ENCODE results near the gene RNF10. TPM values are rescaled to one million over a fixed set of nuclear protein-coding genes. Genes with fewer than 3 reads are reported as not detected.

The RNF10 gene
- total and polyA plus RNA-seq, 2 of the 4 experiments (the other 2 are of a cell fraction), result 44.4 to 95.0 TPM

- no peak overlapping the region for H2AFZ ChIP-seq (replicated peaks; ENCODE audit: low read length, poor library complexity)
- no peak overlapping the region for H3K9ac ChIP-seq (ENCODE audit: low read depth, low read length)
- no CpG with 5 or more reads among the region's 2 CpGs for WGBS, 2 experiments (ENCODE audit: extremely low coverage in 2 of 2, insufficient read length in 1 of 2)
- dilution Hi-C loops (cut with HindIII; ENCODE audit: low sequenced_read_pairs, unreplicated experiment), result no loop called here
- no peak overlapping the region for H2AK5ac ChIP-seq (ENCODE audit: low read depth, low read length)
- no peak overlapping the region for H2BK15ac ChIP-seq (ENCODE audit: low read depth, low read length)
- no peak overlapping the region for H3K18ac ChIP-seq (ENCODE audit: low read depth, low read length)
- no peaks in the 10 kb centered on the region for H4K20me1 ChIP-seq (ENCODE audit: insufficient read depth, low read length)
- no TSS peak for BruUV-seq (replicated peaks)
- H2BK5ac ChIP-seq (ENCODE audit: low read depth, low read length, poor library complexity, severe bottlenecking), result no peak overlapping the region
- no peak overlapping the region for H4K91ac ChIP-seq (ENCODE audit: insufficient read depth, low read depth, low read length)
- H3K36me3 ChIP-seq (ENCODE audit: control insufficient read depth, insufficient read depth, low read length), result no peaks in the 10 kb centered on the region
- H4K5ac ChIP-seq (ENCODE audit: low read depth, low read length), result no peak overlapping the region
- H3K4me1 ChIP-seq (ENCODE audit: control insufficient read depth, insufficient read depth, low read length), result no peaks in the 10 kb centered on the region
- no peak overlapping the region for H3K27ac ChIP-seq (ENCODE audit: insufficient read depth, low read length)
- in situ Hi-C loops (cut with MboI; ENCODE audit: low sequenced_read_pairs), result no loop called here
- no peaks in the 10 kb centered on the region for H3K9me3 ChIP-seq (ENCODE audit: control insufficient read depth, insufficient read depth, low read length)
- no peak overlapping the region for H2BK120ac ChIP-seq (ENCODE audit: low read depth, low read length)
- H3K56ac ChIP-seq (ENCODE audit: extremely low read depth, insufficient read depth, low read length), result no peak overlapping the region
- no peak overlapping the region for H2BK20ac ChIP-seq (ENCODE audit: low read depth, low read length)
- no peak overlapping the region for H3K23ac ChIP-seq (ENCODE audit: low read depth, low read length)
- H3K9me1 ChIP-seq (ENCODE audit: insufficient read depth, low read length), result no peaks in the 10 kb centered on the region
- no peak for ATAC-seq (ENCODE audit: low read depth)
- H4K8ac ChIP-seq (ENCODE audit: low read depth in 2 of 2, low read length in 2 of 2), result no peak overlapping the region
- no peak overlapping the region for H2AK9ac ChIP-seq (replicated peaks; ENCODE audit: low read depth, low read length, poor library complexity)
- no peak overlapping the region for H3K4me3 ChIP-seq (ENCODE audit: insufficient read depth, low read depth, low read length)
- intact Hi-C loops (cut with micrococcal nuclease), result no loop called here
- no peak overlapping the region for H3K4me2 ChIP-seq (ENCODE audit: low read depth, low read length)
- no peak for DNase-seq
- no peak for TF ChIP-seq BHLHE40 (IDR thresholded peaks at IDR 0.05; ENCODE audit: low read depth, low read length)
- TF ChIP-seq FOS (IDR thresholded peaks at IDR 0.05; ENCODE audit: low read depth, low read length), result no peak
- TF ChIP-seq, protein P1, sequence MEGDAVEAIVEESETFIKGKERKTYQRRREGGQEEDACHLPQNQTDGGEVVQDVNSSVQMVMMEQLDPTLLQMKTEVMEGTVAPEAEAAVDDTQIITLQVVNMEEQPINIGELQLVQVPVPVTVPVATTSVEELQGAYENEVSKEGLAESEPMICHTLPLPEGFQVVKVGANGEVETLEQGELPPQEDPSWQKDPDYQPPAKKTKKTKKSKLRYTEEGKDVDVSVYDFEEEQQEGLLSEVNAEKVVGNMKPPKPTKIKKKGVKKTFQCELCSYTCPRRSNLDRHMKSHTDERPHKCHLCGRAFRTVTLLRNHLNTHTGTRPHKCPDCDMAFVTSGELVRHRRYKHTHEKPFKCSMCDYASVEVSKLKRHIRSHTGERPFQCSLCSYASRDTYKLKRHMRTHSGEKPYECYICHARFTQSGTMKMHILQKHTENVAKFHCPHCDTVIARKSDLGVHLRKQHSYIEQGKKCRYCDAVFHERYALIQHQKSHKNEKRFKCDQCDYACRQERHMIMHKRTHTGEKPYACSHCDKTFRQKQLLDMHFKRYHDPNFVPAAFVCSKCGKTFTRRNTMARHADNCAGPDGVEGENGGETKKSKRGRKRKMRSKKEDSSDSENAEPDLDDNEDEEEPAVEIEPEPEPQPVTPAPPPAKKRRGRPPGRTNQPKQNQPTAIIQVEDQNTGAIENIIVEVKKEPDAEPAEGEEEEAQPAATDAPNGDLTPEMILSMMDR (conservative IDR thresholded peaks at IDR 0.05; ENCODE audit: low read depth, low read length), result no peak
- TF ChIP-seq RFX5 (IDR thresholded peaks at IDR 0.05; ENCODE audit: low read depth, low read length), result no peak
- no peak for TF ChIP-seq MXI1 (IDR thresholded peaks at IDR 0.05; ENCODE audit: borderline replicate concordance, low read depth, low read length)
- TF ChIP-seq RCOR1 (IDR thresholded peaks at IDR 0.05; ENCODE audit: insufficient replicate concordance, low read length), result no peak
- TF ChIP-seq RAD21 (IDR thresholded peaks at IDR 0.05; ENCODE audit: low read length), result no peak
- no peak for TF ChIP-seq MAFK (IDR thresholded peaks at IDR 0.05; ENCODE audit: low read depth, low read length)
- no peak for TF ChIP-seq SMC3 (IDR thresholded peaks at IDR 0.05; ENCODE audit: low read depth, low read length)
- TF ChIP-seq, protein P2, sequence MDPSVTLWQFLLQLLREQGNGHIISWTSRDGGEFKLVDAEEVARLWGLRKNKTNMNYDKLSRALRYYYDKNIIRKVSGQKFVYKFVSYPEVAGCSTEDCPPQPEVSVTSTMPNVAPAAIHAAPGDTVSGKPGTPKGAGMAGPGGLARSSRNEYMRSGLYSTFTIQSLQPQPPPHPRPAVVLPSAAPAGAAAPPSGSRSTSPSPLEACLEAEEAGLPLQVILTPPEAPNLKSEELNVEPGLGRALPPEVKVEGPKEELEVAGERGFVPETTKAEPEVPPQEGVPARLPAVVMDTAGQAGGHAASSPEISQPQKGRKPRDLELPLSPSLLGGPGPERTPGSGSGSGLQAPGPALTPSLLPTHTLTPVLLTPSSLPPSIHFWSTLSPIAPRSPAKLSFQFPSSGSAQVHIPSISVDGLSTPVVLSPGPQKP (IDR thresholded peaks at IDR 0.05; ENCODE audit: borderline replicate concordance, low read depth, low read length), result no peak
- TF ChIP-seq CEBPB (IDR thresholded peaks at IDR 0.05; ENCODE audit: low read depth, low read length), result no peak
- no peak for TF ChIP-seq NFE2L2 (IDR thresholded peaks at IDR 0.05; ENCODE audit: low read depth, low read length)
- TF ChIP-seq CHD1 (IDR thresholded peaks at IDR 0.05; ENCODE audit: low read depth, low read length), result no peak
- no peak for TF ChIP-seq POLR2A (IDR thresholded peaks at IDR 0.05; ENCODE audit: low read depth, low read length)
- POLR2A ChIA-PET (ENCODE audit: unreplicated experiment), result no interaction called here
- H3K4ac ChIP-seq (ENCODE audit: low read depth, low read length), result no peak overlapping the region
- peaks cover 0 to 1% of the 10 kb centered on the region in 2 experiments; a peak in 1 of 4 replicates for H3K79me1 ChIP-seq (ENCODE audit: low read depth in 1 of 2, low read length in 2 of 2)
- no peak overlapping the region for H3K14ac ChIP-seq (replicated peaks; ENCODE audit: low read depth, low read length)
- peaks cover 35% of the 10 kb centered on the region for H3K27me3 ChIP-seq (ENCODE audit: control insufficient read depth, insufficient read depth, low read length)
- CTCF ChIA-PET, result no interaction called here
Measured at GRCh38 chr12:120586860-120587259, 52.7 kb downstream of the RNF10 start.

Measured in IMR-90 (cell line).